ENCODE data around the gene STK31.
"Not testable (repeated sequence)": the region's sequence is repeated elsewhere in the genome, so short reads cannot be mapped to it uniquely, and the experiment has no call there.

STK31 gene

GRCh38 chr7:23811540-23811939 lies 101.5 kb downstream of the STK31 start:
- peak; percentile 39 for DNase-seq

- peak; percentile 22 for DNase-seq
These were observed 118.1 kb downstream of the STK31 start for GRCh38 chr7:23828125-23828524.

- DNase-seq, result not testable (repeated sequence)
These were observed 122.7 kb downstream of the STK31 start for GRCh38 chr7:23832733-23833132.

- DNase-seq, result no peak
These were observed 123.4 kb downstream of the STK31 start for GRCh38 chr7:23833405-23833804.

GRCh38 chr7:23844837-23845236 lies 134.8 kb downstream of the STK31 start:
- DNase-seq, result peak; percentile 14

GRCh38 chr7:23852135-23852534 lies 142.1 kb downstream of the STK31 start:
- DNase-seq, result no peak

- DNase-seq, result no peak
These were observed 143.0 kb downstream of the STK31 start for GRCh38 chr7:23852988-23853387.

GRCh38 chr7:23863209-23863787 lies 153.3 kb downstream of the STK31 start:
- DNase-seq, result peak; percentile 51

GRCh38 chr7:23864973-23865372 lies 155.0 kb downstream of the STK31 start:
- DNase-seq, result no peak

GRCh38 chr7:23873306-23873705 lies 163.3 kb downstream of the STK31 start:
- no peak for DNase-seq

- not testable (repeated sequence) for DNase-seq
These were observed 166.5 kb downstream of the STK31 start for GRCh38 chr7:23876526-23876925.

All from NCI-H82 (cell line).